PC-9 (cell line): ENCODE results near the gene FAM149B1. TPM values are rescaled to one million over a fixed set of nuclear protein-coding genes. Genes with fewer than 3 reads are reported as not detected.

ENCODE experiments used
- BruUV-seq: library from RNA; stranded (reverse); fragments of 400-500 nt; replicated peaks from 2 replicates; lab custom pipeline; 2021; lab: Mats Ljungman, UMichigan
- CTCF ChIA-PET: fragments of 300-600 bp; sonication (Branson Sonifier 250); formaldehyde crosslinking; loops from one replicate; lab custom pipeline; 2022; ENCODE audit warnings: antibody characterized with exemption; lab: Charles Lee
- POLR2A ChIA-PET: fragments of 300-600 bp; sonication (Branson Sonifier 250); formaldehyde crosslinking; loops from one replicate; lab custom pipeline; 2022; ENCODE audit warnings: antibody characterized with exemption; ENCODE audit not compliant: unreplicated experiment; lab: Charles Lee
- DNase-seq, 2 experiments: peaks; one replicate each; pipeline versions ENCODE4 v3.0.0 to v3.0.0-alpha.2; 2015 to 2022; ENCODE audit warnings: mixed read lengths in 1 of 2
- H2AFZ ChIP-seq: fragments of 200-600 bp; sonication (generic); 2 replicates; pipeline ENCODE4 v1.8.1; 2017; ENCODE audit warnings: antibody characterized with exemption
- H3F3A ChIP-seq: fragments of 200-600 bp; sonication (generic); 2 replicates; pipeline ENCODE4 v1.8.1; 2017; ENCODE audit warnings: antibody characterized with exemption, mild to moderate bottlenecking, low read depth; ENCODE audit not compliant: insufficient read depth
- H3K27ac ChIP-seq: fragments of 200-600 bp; sonication (generic); 2 replicates; pipeline ENCODE4 v1.6.1; 2016; ENCODE audit warnings: mixed run types
- H3K27me3 ChIP-seq: fragments of 200-600 bp; sonication (generic); 2 replicates; pipeline ENCODE4 v1.6.1; 2016; ENCODE audit warnings: low read depth, mixed run types; ENCODE audit not compliant: insufficient read depth
- H3K36me3 ChIP-seq: fragments of 200-600 bp; sonication (generic); 2 replicates; pipeline ENCODE4 v1.6.1; 2016; ENCODE audit warnings: low read depth, mixed run types
- H3K4me1 ChIP-seq: fragments of 200-600 bp; sonication (generic); replicated peaks from 2 replicates; pipeline ENCODE4 v1.6.1; 2016; ENCODE audit warnings: mixed run types; ENCODE audit not compliant: insufficient read depth
- H3K4me2 ChIP-seq: fragments of 200-600 bp; sonication (generic); 2 replicates; pipeline ENCODE4 v1.6.1; 2017; ENCODE audit warnings: mixed run types
- H3K4me3 ChIP-seq: fragments of 200-600 bp; sonication (generic); 2 replicates; pipeline ENCODE4 v1.6.1; 2016; ENCODE audit warnings: mixed run types
- H3K79me2 ChIP-seq: fragments of 200-600 bp; sonication (generic); 2 replicates; pipeline ENCODE4 v1.6.1; 2017; ENCODE audit warnings: low read depth, mixed run types
- H3K9me2 ChIP-seq: fragments of 200-600 bp; sonication (generic); 2 replicates; pipeline ENCODE4 v1.8.1; 2017; ENCODE audit warnings: mild to moderate bottlenecking; ENCODE audit not compliant: insufficient read depth
- H3K9me3 ChIP-seq: fragments of 200-600 bp; sonication (generic); 2 replicates; pipeline ENCODE4 v1.8.1; 2016; ENCODE audit warnings: low read depth; ENCODE audit not compliant: insufficient read depth
- H4K20me1 ChIP-seq: fragments of 200-600 bp; sonication (generic); 2 replicates; pipeline ENCODE4 v1.8.1; 2017; ENCODE audit not compliant: insufficient read depth
- EZH2 ChIP-seq: fragments of 200-600 bp; sonication (generic); IDR thresholded peaks from 2 replicates; pipeline ENCODE4 v1.8.0; 2017; ENCODE audit warnings: antibody characterized with exemption, low read depth
- intact Hi-C: fragments of 100-400 bp; cut with micrococcal nuclease; formaldehyde crosslinking; loops from one replicate; pipeline ENCODE4 v1.10.0; 2022; ENCODE audit not compliant: unreplicated experiment
- total RNA-seq: library from RNA; stranded (reverse); gene quantifications from 2 replicates; pipeline ENCODE4 v1.2.3, GENCODE V29; 2021
- TF ChIP-seq, protein P1 (sequence below): fragments of 200-600 bp; sonication (generic); conservative IDR thresholded peaks from 2 replicates; pipeline ENCODE4 v1.6.1; 2017; ENCODE audit warnings: mixed run types, antibody characterized with exemption, mild to moderate bottlenecking, moderate library complexity

The FAM149B1 gene
- total RNA-seq, 1 experiment from 2014 or later, result 22.9 TPM

DNA sequence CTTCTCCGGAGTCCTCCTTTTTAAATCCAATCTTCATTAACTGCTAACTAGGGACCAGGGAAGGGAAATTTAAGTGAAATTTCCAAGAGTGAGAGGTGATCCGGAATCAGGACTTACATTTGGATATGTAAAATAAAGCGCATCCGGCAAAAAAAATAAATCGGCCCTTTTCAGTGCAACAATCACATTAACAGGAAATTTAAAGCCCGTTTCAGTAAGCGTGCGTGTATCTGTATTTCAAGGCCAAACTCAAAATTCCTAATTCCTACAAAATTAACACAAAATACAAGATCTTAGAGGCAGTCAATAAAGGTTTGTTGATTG is 78.4 kb downstream of the FAM149B1 start:
- Histone ChIP-seq H3K9me2 (no peaks in the 10 kb centered on the region), H3K79me2 (peaks cover 66% of the 10 kb centered on the region), H3F3A (peaks cover 58% of the 10 kb centered on the region), H3K36me3 (peaks cover 57% of the 10 kb centered on the region), H3K27ac (peak overlapping the region; percentile 87), H2AFZ (peak overlapping the region; percentile 80), H3K27me3 (no peaks in the 10 kb centered on the region), H3K4me2 (peak overlapping the region; percentile 91), H3K4me1 (peaks cover 48% of the 10 kb centered on the region), H4K20me1 (no peaks in the 10 kb centered on the region), H3K4me3 (peak overlapping the region; percentile 95), H3K9me3 (no peaks in the 10 kb centered on the region)
- TF ChIP-seq, protein P1, sequence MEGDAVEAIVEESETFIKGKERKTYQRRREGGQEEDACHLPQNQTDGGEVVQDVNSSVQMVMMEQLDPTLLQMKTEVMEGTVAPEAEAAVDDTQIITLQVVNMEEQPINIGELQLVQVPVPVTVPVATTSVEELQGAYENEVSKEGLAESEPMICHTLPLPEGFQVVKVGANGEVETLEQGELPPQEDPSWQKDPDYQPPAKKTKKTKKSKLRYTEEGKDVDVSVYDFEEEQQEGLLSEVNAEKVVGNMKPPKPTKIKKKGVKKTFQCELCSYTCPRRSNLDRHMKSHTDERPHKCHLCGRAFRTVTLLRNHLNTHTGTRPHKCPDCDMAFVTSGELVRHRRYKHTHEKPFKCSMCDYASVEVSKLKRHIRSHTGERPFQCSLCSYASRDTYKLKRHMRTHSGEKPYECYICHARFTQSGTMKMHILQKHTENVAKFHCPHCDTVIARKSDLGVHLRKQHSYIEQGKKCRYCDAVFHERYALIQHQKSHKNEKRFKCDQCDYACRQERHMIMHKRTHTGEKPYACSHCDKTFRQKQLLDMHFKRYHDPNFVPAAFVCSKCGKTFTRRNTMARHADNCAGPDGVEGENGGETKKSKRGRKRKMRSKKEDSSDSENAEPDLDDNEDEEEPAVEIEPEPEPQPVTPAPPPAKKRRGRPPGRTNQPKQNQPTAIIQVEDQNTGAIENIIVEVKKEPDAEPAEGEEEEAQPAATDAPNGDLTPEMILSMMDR, result no peak
- no peak for TF ChIP-seq EZH2
- POLR2A ChIA-PET, result interaction anchor here (0.5 to 1.5 kb wide), 13 partner anchors 14 to 970 kb away, joined by 3 to 10 read pairs (median 4); partner anchors contain the start of gene CFAP70
- no peak for DNase-seq
- CTCF ChIA-PET, result interaction anchor here (0.5 to 0.6 kb wide), 2 partner anchors 78 to 211 kb away, joined by 3 read pairs; partner anchors contain the start of genes ECD and FAM149B1
- intact Hi-C loops, result loop anchor here (2.0 kb wide), 2 partner anchors 113 to 167 kb away; partner anchors contain the start of gene CFAP70
- BruUV-seq, result no TSS peak

DNA sequence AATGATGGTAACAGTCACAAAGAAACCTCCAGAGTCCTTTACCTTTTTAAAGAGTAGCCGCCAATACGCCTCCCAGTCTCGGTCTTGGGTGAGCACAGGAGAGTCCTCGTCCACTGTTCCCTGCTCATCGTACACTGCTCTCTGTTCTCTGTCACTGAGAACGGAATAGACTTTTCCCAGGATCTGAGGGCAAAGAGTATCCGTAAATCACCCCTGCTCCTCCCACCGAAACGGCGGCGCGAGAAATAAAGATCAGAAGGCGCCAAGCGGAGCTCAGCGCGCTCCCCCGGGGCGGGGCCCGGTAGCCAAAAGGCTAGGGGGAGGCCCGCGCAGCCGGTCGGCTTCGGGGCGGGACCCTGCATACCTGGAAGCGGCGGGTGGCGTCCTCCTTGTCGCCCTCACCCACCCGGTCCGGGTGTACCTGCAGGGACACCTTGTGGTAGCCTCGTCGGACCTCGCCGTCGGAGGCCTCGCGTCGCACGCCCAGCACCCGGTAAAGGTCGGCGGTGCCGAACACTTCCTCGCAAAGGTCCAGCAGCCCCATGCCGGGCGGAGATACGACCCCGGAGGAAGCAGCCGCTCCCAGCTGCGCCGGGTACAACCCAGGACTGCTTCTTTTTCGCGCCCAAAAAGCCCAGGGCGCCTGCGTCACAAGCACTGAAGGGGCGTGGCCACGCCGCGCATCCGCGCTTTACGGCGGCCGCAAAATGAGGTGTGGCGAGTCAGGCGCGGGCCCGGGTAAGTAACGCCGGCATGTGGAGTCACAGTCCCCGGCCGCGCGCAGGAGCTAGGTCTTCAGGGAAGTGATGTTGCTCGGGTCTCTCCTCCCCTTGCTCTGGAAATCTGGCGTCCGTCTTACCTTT is 79.0 kb downstream of the FAM149B1 start, which contains the start of gene DNAJC9:
DNAJC9 (minus strand) TSS at position 610 of the 863 bp plus-strand sequence; CDS start at position 544, 66 bp downstream.
- intact Hi-C loops, result loop anchor here (2.0 kb wide), 2 partner anchors 112 to 166 kb away; partner anchors contain the start of gene CFAP70
- Histone ChIP-seq H3K27me3 (no peaks in the 10 kb centered on the region), H3K36me3 (peaks cover 51% of the 10 kb centered on the region), H3K4me2 (peak within 1 kb of the TSS; percentile 91), H3K79me2 (peaks cover 72% of the 10 kb centered on the region), H3K4me3 (peak within 1 kb of the TSS; percentile 95), H3K27ac (peak within 1 kb of the TSS; percentile 87), H3K9me2 (no peaks in the 10 kb centered on the region), H4K20me1 (no peaks in the 10 kb centered on the region), H3K4me1 (peaks cover 51% of the 10 kb centered on the region), H3F3A (peaks cover 61% of the 10 kb centered on the region), H2AFZ (peak within 1 kb of the TSS; percentile 80), H3K9me3 (no peaks in the 10 kb centered on the region)
- CTCF ChIA-PET, result interaction anchor here (0.5 to 0.6 kb wide), 2 partner anchors 79 to 210 kb away, joined by 3 read pairs; partner anchors contain the start of genes ECD and FAM149B1
- TF ChIP-seq, protein P1, result no peak
- no peak for TF ChIP-seq EZH2
- POLR2A ChIA-PET, result interaction anchor here (0.5 to 1.5 kb wide), 21 partner anchors 10 to 1772 kb away, joined by 3 to 15 read pairs (median 4); partner anchors contain the start of genes CFAP70, MICU1 and PPP3CB
- DNase-seq, result peak; percentile 86 to 99
- BruUV-seq, result TSS peak; percentile 20

DNA sequence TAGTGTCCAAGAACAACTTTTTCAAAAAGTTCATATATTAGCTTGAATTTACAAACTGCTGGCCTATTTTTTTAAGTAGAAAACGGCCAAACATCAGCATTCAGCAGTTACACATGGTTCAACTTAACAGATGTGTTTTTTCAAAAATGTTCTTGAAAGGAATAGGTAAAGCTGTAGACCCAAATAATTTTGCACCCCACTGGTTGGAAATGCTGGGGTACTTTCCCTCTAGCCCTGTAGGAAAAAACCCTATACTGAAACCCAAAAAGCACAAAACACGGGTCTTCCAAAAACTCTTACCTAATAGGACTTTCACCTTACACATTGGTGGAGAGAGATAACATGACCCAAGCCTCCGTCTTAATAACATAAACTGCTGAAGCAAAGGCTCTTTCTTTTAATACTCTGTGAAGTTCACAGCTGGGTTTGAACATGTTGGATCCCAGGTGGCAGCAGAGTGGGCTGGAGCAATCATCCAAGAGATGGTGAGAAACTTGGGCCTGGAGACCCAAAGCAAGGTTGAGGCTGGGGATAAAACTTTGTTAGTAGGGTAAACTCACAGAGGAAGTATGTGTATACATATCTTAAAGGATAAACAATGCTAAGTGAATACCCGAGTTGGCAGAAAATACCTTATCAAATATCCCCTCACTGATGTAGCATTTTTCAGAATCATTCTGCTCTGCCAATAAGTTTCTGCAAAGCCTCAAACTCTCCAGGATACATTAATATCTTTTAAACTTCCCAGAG is 79.8 kb downstream of the FAM149B1 start:
- DNase-seq, result no peak
- H3F3A ChIP-seq, result peaks cover 63% of the 10 kb centered on the region
- H3K9me2 ChIP-seq, result no peaks in the 10 kb centered on the region
- peaks cover 77% of the 10 kb centered on the region for H3K79me2 ChIP-seq
- no peaks in the 10 kb centered on the region for H3K9me3 ChIP-seq
- no peaks in the 10 kb centered on the region for H3K27me3 ChIP-seq
- H2AFZ ChIP-seq, result peak overlapping the region; percentile 63
- H3K4me2 ChIP-seq, result peak overlapping the region; percentile 91
- H3K36me3 ChIP-seq, result peaks cover 47% of the 10 kb centered on the region
- BruUV-seq, result TSS peak; percentile 84
- peak overlapping the region; percentile 95 for H3K4me3 ChIP-seq
- ChIA-PET CTCF (no interaction called here), POLR2A (interaction anchor here (0.5 to 1.5 kb wide), 6 partner anchors 111 to 622 kb away, joined by 3 to 15 read pairs (median 6); partner anchors contain the start of genes CFAP70 and MICU1)
- intact Hi-C loops, result loop anchor here (2.0 kb wide), 2 partner anchors 111 to 165 kb away; partner anchors contain the start of gene CFAP70
- H3K27ac ChIP-seq, result peak overlapping the region; percentile 87
- TF ChIP-seq EZH2, result no peak
- TF ChIP-seq, protein P1, result no peak
- H4K20me1 ChIP-seq, result no peaks in the 10 kb centered on the region
- H3K4me1 ChIP-seq, result peaks cover 51% of the 10 kb centered on the region
